H1 (cell line): ENCODE data around the gene ADAM21. TPM values are rescaled to one million over a fixed set of nuclear protein-coding genes. Genes with fewer than 3 reads are reported as not detected.

Experiments
- SAP30 ChIP-seq: fragments of 300-600 bp; sonication (generic); IDR thresholded peaks from 2 replicates; pipeline ENCODE4 v1.7.1; 2012; ENCODE audit warnings: low read length, moderate library complexity, mild to moderate bottlenecking, inconsistent platforms; ENCODE audit not compliant: insufficient read depth, insufficient replicate concordance
- TBP ChIP-seq: IDR thresholded peaks from 2 replicates; pipeline ENCODE4 v1.6.1; 2011; ENCODE audit warnings: low read depth, low read length, improper control_type of control experiment
- polyA plus RNA-seq, 7 experiments: library from polyadenylated mRNA; depleted of rRNA in 3 of 7; stranded (reverse) in 5 of 7; unstranded in 2 of 7; fragments of >200 nt in 5 of 7; fragments of 200-250 nt in 2 of 7; gene quantifications; 1 replicate in 5 of 7; 2 replicates in 1 of 7; 4 replicates in 1 of 7; pipeline versions ENCODE4 v1.2.1 to v1.2.3, GENCODE V29; 2011 to 2013; ENCODE audit warnings: missing spikeins in 2 of 7, mixed read lengths in 2 of 7
- total RNA-seq: library from RNA; stranded (reverse); fragmentation: NEBNext Ultra II Directional; extraction: Animal tissue kit (Norgen Biotek cat#: 25700); gene quantifications from 2 replicates; pipeline ENCODE4 v1.2.1, GENCODE V29; 2021
- TF ChIP-seq, protein P1 (sequence below): fragments of 300-600 bp; sonication (generic); IDR thresholded peaks from 2 replicates; pipeline ENCODE4 v1.7.1; 2012; ENCODE audit warnings: low read length, moderate library complexity, mild to moderate bottlenecking, inconsistent platforms; ENCODE audit not compliant: insufficient replicate concordance

Gene ADAM21
- total and polyA plus RNA-seq, 2 of the 8 experiments (the other 6 are each of a cell fraction or from before 2014, with no cell fraction given): 0.09 TPM; not detected in 1

DNA sequence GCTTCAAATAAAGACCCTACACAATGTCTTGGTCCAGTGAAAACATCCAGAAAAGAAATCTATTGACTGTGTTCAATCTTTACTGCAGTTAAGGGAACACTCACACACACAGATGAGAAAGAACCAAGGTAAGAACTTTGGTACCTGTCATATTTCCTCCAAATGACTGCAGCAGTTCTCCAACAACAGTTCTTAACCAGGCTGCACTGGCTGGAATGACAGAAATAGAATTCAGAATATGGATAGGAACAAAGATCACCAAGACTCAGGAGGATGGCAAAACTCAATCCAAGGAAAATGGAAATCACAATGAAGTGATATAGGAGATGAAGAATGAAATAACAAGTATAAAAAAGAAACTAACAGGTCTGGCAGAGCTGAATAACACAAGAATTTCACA lies 46.2 kb downstream of the ADAM21 start (continued):
- TF ChIP-seq, protein P1, sequence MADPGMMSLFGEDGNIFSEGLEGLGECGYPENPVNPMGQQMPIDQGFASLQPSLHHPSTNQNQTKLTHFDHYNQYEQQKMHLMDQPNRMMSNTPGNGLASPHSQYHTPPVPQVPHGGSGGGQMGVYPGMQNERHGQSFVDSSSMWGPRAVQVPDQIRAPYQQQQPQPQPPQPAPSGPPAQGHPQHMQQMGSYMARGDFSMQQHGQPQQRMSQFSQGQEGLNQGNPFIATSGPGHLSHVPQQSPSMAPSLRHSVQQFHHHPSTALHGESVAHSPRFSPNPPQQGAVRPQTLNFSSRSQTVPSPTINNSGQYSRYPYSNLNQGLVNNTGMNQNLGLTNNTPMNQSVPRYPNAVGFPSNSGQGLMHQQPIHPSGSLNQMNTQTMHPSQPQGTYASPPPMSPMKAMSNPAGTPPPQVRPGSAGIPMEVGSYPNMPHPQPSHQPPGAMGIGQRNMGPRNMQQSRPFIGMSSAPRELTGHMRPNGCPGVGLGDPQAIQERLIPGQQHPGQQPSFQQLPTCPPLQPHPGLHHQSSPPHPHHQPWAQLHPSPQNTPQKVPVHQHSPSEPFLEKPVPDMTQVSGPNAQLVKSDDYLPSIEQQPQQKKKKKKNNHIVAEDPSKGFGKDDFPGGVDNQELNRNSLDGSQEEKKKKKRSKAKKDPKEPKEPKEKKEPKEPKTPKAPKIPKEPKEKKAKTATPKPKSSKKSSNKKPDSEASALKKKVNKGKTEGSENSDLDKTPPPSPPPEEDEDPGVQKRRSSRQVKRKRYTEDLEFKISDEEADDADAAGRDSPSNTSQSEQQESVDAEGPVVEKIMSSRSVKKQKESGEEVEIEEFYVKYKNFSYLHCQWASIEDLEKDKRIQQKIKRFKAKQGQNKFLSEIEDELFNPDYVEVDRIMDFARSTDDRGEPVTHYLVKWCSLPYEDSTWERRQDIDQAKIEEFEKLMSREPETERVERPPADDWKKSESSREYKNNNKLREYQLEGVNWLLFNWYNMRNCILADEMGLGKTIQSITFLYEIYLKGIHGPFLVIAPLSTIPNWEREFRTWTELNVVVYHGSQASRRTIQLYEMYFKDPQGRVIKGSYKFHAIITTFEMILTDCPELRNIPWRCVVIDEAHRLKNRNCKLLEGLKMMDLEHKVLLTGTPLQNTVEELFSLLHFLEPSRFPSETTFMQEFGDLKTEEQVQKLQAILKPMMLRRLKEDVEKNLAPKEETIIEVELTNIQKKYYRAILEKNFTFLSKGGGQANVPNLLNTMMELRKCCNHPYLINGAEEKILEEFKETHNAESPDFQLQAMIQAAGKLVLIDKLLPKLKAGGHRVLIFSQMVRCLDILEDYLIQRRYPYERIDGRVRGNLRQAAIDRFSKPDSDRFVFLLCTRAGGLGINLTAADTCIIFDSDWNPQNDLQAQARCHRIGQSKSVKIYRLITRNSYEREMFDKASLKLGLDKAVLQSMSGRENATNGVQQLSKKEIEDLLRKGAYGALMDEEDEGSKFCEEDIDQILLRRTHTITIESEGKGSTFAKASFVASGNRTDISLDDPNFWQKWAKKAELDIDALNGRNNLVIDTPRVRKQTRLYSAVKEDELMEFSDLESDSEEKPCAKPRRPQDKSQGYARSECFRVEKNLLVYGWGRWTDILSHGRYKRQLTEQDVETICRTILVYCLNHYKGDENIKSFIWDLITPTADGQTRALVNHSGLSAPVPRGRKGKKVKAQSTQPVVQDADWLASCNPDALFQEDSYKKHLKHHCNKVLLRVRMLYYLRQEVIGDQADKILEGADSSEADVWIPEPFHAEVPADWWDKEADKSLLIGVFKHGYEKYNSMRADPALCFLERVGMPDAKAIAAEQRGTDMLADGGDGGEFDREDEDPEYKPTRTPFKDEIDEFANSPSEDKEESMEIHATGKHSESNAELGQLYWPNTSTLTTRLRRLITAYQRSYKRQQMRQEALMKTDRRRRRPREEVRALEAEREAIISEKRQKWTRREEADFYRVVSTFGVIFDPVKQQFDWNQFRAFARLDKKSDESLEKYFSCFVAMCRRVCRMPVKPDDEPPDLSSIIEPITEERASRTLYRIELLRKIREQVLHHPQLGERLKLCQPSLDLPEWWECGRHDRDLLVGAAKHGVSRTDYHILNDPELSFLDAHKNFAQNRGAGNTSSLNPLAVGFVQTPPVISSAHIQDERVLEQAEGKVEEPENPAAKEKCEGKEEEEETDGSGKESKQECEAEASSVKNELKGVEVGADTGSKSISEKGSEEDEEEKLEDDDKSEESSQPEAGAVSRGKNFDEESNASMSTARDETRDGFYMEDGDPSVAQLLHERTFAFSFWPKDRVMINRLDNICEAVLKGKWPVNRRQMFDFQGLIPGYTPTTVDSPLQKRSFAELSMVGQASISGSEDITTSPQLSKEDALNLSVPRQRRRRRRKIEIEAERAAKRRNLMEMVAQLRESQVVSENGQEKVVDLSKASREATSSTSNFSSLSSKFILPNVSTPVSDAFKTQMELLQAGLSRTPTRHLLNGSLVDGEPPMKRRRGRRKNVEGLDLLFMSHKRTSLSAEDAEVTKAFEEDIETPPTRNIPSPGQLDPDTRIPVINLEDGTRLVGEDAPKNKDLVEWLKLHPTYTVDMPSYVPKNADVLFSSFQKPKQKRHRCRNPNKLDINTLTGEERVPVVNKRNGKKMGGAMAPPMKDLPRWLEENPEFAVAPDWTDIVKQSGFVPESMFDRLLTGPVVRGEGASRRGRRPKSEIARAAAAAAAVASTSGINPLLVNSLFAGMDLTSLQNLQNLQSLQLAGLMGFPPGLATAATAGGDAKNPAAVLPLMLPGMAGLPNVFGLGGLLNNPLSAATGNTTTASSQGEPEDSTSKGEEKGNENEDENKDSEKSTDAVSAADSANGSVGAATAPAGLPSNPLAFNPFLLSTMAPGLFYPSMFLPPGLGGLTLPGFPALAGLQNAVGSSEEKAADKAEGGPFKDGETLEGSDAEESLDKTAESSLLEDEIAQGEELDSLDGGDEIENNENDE: no peak
- TF ChIP-seq SAP30: no peak
- TF ChIP-seq TBP: no peak
